ENCODE measurements around the gene UBASH3A.
"Not testable (repeated sequence)": the region's sequence is repeated elsewhere in the genome, so short reads cannot be mapped to it uniquely, and the experiment has no call there.

The UBASH3A gene

DNA sequence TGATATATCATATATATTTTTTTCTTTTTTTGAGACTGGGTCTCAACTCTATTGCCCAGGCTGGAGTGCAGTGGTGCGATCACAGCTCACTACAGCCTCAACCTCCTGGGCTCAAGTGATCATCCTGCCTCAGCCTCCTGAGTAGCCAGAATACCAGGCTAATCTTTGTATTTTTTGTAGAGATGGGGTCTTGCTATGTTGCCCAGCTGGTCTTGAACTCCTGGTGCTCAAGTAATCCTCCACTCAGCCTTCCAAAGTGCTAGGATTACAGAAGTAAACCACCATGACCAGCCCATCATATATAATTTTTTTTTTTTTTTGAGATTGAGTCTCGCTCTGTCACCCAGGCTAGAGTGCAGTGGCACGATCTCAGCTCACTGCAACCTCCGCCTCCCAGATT lies 66.0 kb downstream of the UBASH3A start:
- H3K14ac ChIP-seq (ENCODE audit: low read length); DNase-seq; H3K4me2 ChIP-seq (ENCODE audit: low read length); H3K9me3 ChIP-seq (ENCODE audit: insufficient read depth, low read depth, low read length); H2BK5ac ChIP-seq (ENCODE audit: low read depth, low read length, poor library complexity); H3K36me3 ChIP-seq (ENCODE audit: control insufficient read depth in 1 of 2, insufficient read depth in 2 of 2, low read length in 2 of 2); H3K27ac ChIP-seq (ENCODE audit: low read depth, low read length); H4K12ac ChIP-seq (ENCODE audit: low read depth, low read length); H2BK12ac ChIP-seq (ENCODE audit: low read length); H2BK120ac ChIP-seq (ENCODE audit: insufficient read depth, low read length, poor library complexity); H3K27me3 ChIP-seq (ENCODE audit: insufficient read depth, low read length); H3K4ac ChIP-seq (ENCODE audit: low read depth, low read length); H4K91ac ChIP-seq (ENCODE audit: low read depth, low read length); H3K9ac ChIP-seq (ENCODE audit: low read length); H3K79me2 ChIP-seq (ENCODE audit: control insufficient read depth, insufficient read depth, low read length, poor library complexity); H3K18ac ChIP-seq (ENCODE audit: low read length); H2AK5ac ChIP-seq (ENCODE audit: low read length); H4K8ac ChIP-seq (ENCODE audit: low read depth, low read length); H2AFZ ChIP-seq (ENCODE audit: insufficient read depth, low read length, poor library complexity); H3K79me1 ChIP-seq (ENCODE audit: low read length); H3K4me3 ChIP-seq (ENCODE audit: low read depth, low read length); H3K23ac ChIP-seq (ENCODE audit: low read length): not testable (repeated sequence)
- H3K4me1 ChIP-seq (ENCODE audit: control insufficient read depth in 1 of 2, insufficient read depth in 2 of 2, low read length in 2 of 2): peaks cover 9 to 10% of the 10 kb centered on the region in 2 experiments
- WGBS (ENCODE audit: extremely low coverage, insufficient coverage, insufficient read length): no CpG with 5 or more reads among the region's 4 CpGs

DNA sequence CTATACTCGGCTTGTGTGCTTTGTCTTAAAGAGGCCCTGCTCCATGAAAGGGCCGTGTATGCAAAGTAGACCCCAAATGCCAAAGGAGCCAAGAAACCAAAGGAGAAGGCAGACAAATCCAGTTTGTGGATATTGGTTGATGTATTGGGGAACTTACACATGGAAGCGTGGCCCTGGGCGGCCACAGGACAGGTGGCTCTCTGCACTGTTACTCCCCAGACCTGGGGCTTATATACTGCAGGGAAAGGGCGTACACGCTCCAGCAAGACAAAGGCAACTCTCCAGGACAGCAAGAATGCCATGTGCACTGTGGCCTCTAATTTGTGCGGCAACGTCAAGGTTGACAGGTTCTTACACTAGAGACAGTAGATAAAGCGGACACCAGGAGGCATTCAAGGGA lies 67.5 kb downstream of the UBASH3A start:
- H3K4me2 ChIP-seq (ENCODE audit: low read length): no peak overlapping the region
- H2AFZ ChIP-seq (ENCODE audit: insufficient read depth, low read length, poor library complexity): no peak overlapping the region
- H3K4ac ChIP-seq (ENCODE audit: low read depth, low read length): no peak overlapping the region
- H3K36me3 ChIP-seq (ENCODE audit: control insufficient read depth in 1 of 2, insufficient read depth in 2 of 2, low read length in 2 of 2): no peaks in the 10 kb centered on the region
- H3K4me1 ChIP-seq (ENCODE audit: control insufficient read depth in 1 of 2, insufficient read depth in 2 of 2, low read length in 2 of 2): peaks cover 9 to 10% of the 10 kb centered on the region in 2 experiments
- H3K79me2 ChIP-seq (ENCODE audit: control insufficient read depth, insufficient read depth, low read length, poor library complexity): no peaks in the 10 kb centered on the region
- no peak overlapping the region for H2AK5ac ChIP-seq (ENCODE audit: low read length)
- no CpG with 5 or more reads among the region's 9 CpGs for WGBS (ENCODE audit: extremely low coverage, insufficient coverage, insufficient read length)
- H3K79me1 ChIP-seq (ENCODE audit: low read length): no peaks in the 10 kb centered on the region
- no peak overlapping the region for H2BK12ac ChIP-seq (ENCODE audit: low read length)
- no peak overlapping the region for H2BK120ac ChIP-seq (ENCODE audit: insufficient read depth, low read length, poor library complexity)
- no peak overlapping the region for H4K8ac ChIP-seq (ENCODE audit: low read depth, low read length)
- H3K9me3 ChIP-seq (ENCODE audit: insufficient read depth, low read depth, low read length): no peaks in the 10 kb centered on the region
- no peak overlapping the region for H3K23ac ChIP-seq (ENCODE audit: low read length)
- H3K18ac ChIP-seq (ENCODE audit: low read length): no peak overlapping the region
- H3K9ac ChIP-seq (ENCODE audit: low read length): no peak overlapping the region
- H4K91ac ChIP-seq (ENCODE audit: low read depth, low read length): no peak overlapping the region
- no peak overlapping the region for H2BK5ac ChIP-seq (ENCODE audit: low read depth, low read length, poor library complexity)
- no peak for DNase-seq
- no peak overlapping the region for H3K4me3 ChIP-seq (ENCODE audit: low read depth, low read length)
- H3K27ac ChIP-seq (ENCODE audit: low read depth, low read length): no peak overlapping the region
- H3K14ac ChIP-seq (ENCODE audit: low read length): no peak overlapping the region
- no peaks in the 10 kb centered on the region for H3K27me3 ChIP-seq (ENCODE audit: insufficient read depth, low read length)
- no peak overlapping the region for H4K12ac ChIP-seq (ENCODE audit: low read depth, low read length)

DNA sequence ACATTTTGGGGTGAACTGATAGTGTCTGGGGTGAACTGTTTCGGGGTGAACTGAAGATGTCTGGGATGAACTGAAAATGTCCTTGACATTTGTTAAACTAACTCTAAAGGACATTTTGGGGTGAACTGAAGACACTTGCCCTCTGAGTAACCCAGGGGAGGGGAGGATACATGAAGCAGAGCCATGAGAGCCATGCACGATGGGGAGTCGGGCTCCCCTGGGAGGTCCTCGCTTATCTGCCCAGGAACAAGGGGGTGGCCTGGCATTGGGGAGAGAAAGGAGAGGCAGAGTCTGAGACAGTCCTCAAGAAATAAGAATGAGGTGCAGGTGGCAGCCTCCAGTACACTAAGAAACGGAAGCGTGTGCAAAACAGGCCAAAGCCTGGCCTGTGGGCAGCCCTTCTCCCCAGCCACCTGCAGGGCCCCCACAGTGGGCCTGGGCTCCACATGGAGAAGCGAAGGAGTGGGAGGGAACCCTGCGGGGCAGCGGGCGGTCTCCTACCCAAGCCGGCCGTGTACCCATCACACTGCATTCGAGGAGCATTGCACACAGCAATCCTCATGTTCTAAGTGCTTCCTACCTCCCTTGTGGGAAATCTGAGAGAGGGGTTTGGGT lies 68.1 kb downstream of the UBASH3A start:
- Histone ChIP-seq H3K27ac (ENCODE audit: low read depth, low read length) (no peak overlapping the region), H3K79me2 (ENCODE audit: control insufficient read depth, insufficient read depth, low read length, poor library complexity) (no peaks in the 10 kb centered on the region), H3K18ac (ENCODE audit: low read length) (no peak overlapping the region), H3K14ac (ENCODE audit: low read length) (no peak overlapping the region), H2AK5ac (ENCODE audit: low read length) (no peak overlapping the region), H2AFZ (ENCODE audit: insufficient read depth, low read length, poor library complexity) (no peak overlapping the region), H4K8ac (ENCODE audit: low read depth, low read length) (no peak overlapping the region), H2BK5ac (ENCODE audit: low read depth, low read length, poor library complexity) (no peak overlapping the region), H3K79me1 (ENCODE audit: low read length) (no peaks in the 10 kb centered on the region), H3K9ac (ENCODE audit: low read length) (no peak overlapping the region), H3K4me3 (ENCODE audit: low read depth, low read length) (no peak overlapping the region), H3K23ac (ENCODE audit: low read length) (no peak overlapping the region), H4K91ac (ENCODE audit: low read depth, low read length) (no peak overlapping the region), H3K4me1 (ENCODE audit: control insufficient read depth in 1 of 2, insufficient read depth in 2 of 2, low read length in 2 of 2) (peaks cover 9 to 10% of the 10 kb centered on the region in 2 experiments), H2BK120ac (ENCODE audit: insufficient read depth, low read length, poor library complexity) (no peak overlapping the region), H4K12ac (ENCODE audit: low read depth, low read length) (no peak overlapping the region), H3K4me2 (ENCODE audit: low read length) (no peak overlapping the region), H2BK12ac (ENCODE audit: low read length) (no peak overlapping the region), H3K27me3 (ENCODE audit: insufficient read depth, low read length) (no peaks in the 10 kb centered on the region), H3K36me3 (ENCODE audit: control insufficient read depth in 1 of 2, insufficient read depth in 2 of 2, low read length in 2 of 2) (no peaks in the 10 kb centered on the region), H3K9me3 (ENCODE audit: insufficient read depth, low read depth, low read length) (no peaks in the 10 kb centered on the region), H3K4ac (ENCODE audit: low read depth, low read length) (no peak overlapping the region)
- DNase-seq: no peak
- WGBS (ENCODE audit: extremely low coverage, insufficient coverage, insufficient read length): no CpG with 5 or more reads among the region's 13 CpGs

DNA sequence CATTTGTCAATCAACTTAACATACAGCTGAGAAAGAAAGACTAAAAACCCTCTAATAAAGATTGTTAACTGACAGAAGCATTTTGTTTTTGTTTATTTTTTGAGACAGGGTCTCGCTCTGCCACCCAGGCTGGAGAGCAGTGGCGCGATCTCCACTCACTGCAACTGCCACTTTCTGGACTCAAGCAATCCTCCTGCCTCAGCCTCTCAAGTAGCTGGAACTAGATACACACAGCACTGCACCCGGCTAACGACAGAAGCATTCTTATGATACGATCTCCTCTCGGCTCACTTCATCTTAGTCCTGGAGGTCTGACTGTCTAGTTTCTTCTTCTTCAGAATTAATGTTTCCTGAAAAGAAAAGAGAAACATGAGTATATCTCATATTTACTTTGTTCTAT lies 68.8 kb downstream of the UBASH3A start:
- no peaks in the 10 kb centered on the region for H3K27me3 ChIP-seq (ENCODE audit: insufficient read depth, low read length)
- no peak overlapping the region for H2BK5ac ChIP-seq (ENCODE audit: low read depth, low read length, poor library complexity)
- H3K4me2 ChIP-seq (ENCODE audit: low read length): no peak overlapping the region
- H3K4me3 ChIP-seq (ENCODE audit: low read depth, low read length): no peak overlapping the region
- H3K27ac ChIP-seq (ENCODE audit: low read depth, low read length): no peak overlapping the region
- H4K8ac ChIP-seq (ENCODE audit: low read depth, low read length): no peak overlapping the region
- no peak overlapping the region for H4K12ac ChIP-seq (ENCODE audit: low read depth, low read length)
- H3K18ac ChIP-seq (ENCODE audit: low read length): no peak overlapping the region
- no peak overlapping the region for H2AFZ ChIP-seq (ENCODE audit: insufficient read depth, low read length, poor library complexity)
- no peaks in the 10 kb centered on the region for H3K36me3 ChIP-seq (ENCODE audit: control insufficient read depth in 1 of 2, insufficient read depth in 2 of 2, low read length in 2 of 2)
- H3K79me1 ChIP-seq (ENCODE audit: low read length): no peaks in the 10 kb centered on the region
- WGBS (ENCODE audit: extremely low coverage, insufficient coverage, insufficient read length): no CpG with 5 or more reads among the region's 7 CpGs
- DNase-seq: no peak
- H3K14ac ChIP-seq (ENCODE audit: low read length): no peak overlapping the region
- H2BK12ac ChIP-seq (ENCODE audit: low read length): no peak overlapping the region
- H3K4me1 ChIP-seq (ENCODE audit: control insufficient read depth in 1 of 2, insufficient read depth in 2 of 2, low read length in 2 of 2): peaks cover 9 to 10% of the 10 kb centered on the region in 2 experiments
- H2BK120ac ChIP-seq (ENCODE audit: insufficient read depth, low read length, poor library complexity): no peak overlapping the region
- no peak overlapping the region for H3K9ac ChIP-seq (ENCODE audit: low read length)
- H2AK5ac ChIP-seq (ENCODE audit: low read length): no peak overlapping the region
- H4K91ac ChIP-seq (ENCODE audit: low read depth, low read length): no peak overlapping the region
- H3K79me2 ChIP-seq (ENCODE audit: control insufficient read depth, insufficient read depth, low read length, poor library complexity): no peaks in the 10 kb centered on the region
- H3K4ac ChIP-seq (ENCODE audit: low read depth, low read length): no peak overlapping the region
- no peak overlapping the region for H3K23ac ChIP-seq (ENCODE audit: low read length)
- H3K9me3 ChIP-seq (ENCODE audit: insufficient read depth, low read depth, low read length): no peaks in the 10 kb centered on the region
